CD4-positive, alpha-beta T cell treated with Interleukin-4 for 4 hours (primary cell): ENCODE results near the gene TPSG1.
"Not testable (repeated sequence)": the region's sequence is repeated elsewhere in the genome, so short reads cannot be mapped to it uniquely, and the experiment has no call there.

Experiments used
- DNase-seq: peaks from one replicate; pipeline ENCODE4 v3.0.0-alpha.2; 2020

The TPSG1 gene

GRCh38 chr16:1230084-1230470 is 5.0 kb upstream of the TPSG1 start, which contains the start of gene TPSB2:
TPSB2 (minus strand) TSS chr16:1230184; CDS start chr16:1229951, 233 bp downstream.
- DNase-seq = not testable (repeated sequence)

- DNase-seq = not testable (repeated sequence)
Observed at GRCh38 chr16:1229476-1229875, 4.4 kb upstream of the TPSG1 start.

- not testable (repeated sequence) for DNase-seq
Observed at GRCh38 chr16:1228227-1228626, 3.2 kb upstream of the TPSG1 start.

GRCh38 chr16:1226692-1227091 is 1.6 kb upstream of the TPSG1 start:
- DNase-seq = not testable (repeated sequence)

- DNase-seq = not testable (repeated sequence)
Observed at GRCh38 chr16:1225728-1226311, 752 bp upstream of the TPSG1 start.

- no peak for DNase-seq
Observed at GRCh38 chr16:1224558-1224957, 510 bp downstream of the TPSG1 start.

- no peak for DNase-seq
Observed at GRCh38 chr16:1223355-1224214, 1.5 kb downstream of the TPSG1 start.

- no peak for DNase-seq
Observed at GRCh38 chr16:1222553-1223354, 2.3 kb downstream of the TPSG1 start.

- no peak for DNase-seq
Observed at GRCh38 chr16:1221628-1222552, 3.2 kb downstream of the TPSG1 start.

GRCh38 chr16:1220841-1221627 is 4.0 kb downstream of the TPSG1 start:
- DNase-seq = no peak

GRCh38 chr16:1220098-1220728 is 4.9 kb downstream of the TPSG1 start:
- DNase-seq = no peak

GRCh38 chr16:1218930-1219611 is 6.0 kb downstream of the TPSG1 start:
- DNase-seq = no peak

GRCh38 chr16:1218061-1218929 is 6.8 kb downstream of the TPSG1 start:
- no peak for DNase-seq

- DNase-seq = no peak
Observed at GRCh38 chr16:1217526-1217925, 7.5 kb downstream of the TPSG1 start.

- no peak for DNase-seq
Observed at GRCh38 chr16:1216681-1217400, 8.2 kb downstream of the TPSG1 start.

GRCh38 chr16:1216296-1216619 is 8.8 kb downstream of the TPSG1 start:
- DNase-seq = no peak

GRCh38 chr16:1215574-1216295 is 9.3 kb downstream of the TPSG1 start:
- DNase-seq = no peak

- DNase-seq = no peak
Observed at GRCh38 chr16:1214719-1215118, 10.3 kb downstream of the TPSG1 start.
